ENCODE measurements around the gene CLRN3.

Gene CLRN3

DNA sequence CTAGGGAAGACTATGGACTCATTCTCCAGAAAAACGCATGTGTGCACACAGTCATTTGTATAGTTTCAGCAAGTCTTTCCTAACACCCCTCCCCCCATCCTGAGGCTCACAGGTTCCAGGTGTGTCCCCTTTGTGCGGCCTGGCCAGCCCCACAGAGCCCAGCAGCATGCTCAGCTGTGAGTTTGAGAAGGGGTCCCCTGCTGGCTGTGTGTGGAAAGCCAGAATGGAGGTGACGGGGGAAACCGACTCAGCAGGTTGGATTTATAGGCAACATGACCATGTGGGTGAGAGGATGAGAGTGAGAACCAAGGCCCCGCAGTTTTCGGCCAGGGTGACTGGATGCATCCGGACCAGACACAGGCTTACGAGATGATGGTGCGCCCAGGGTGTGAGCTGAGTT lies 24.1 kb upstream of the CLRN3 start:
- no peak overlapping the region for H2BK120ac ChIP-seq (ENCODE audit: low read depth, low read length)
- H2BK15ac ChIP-seq (ENCODE audit: low read length), result no peak overlapping the region
- H2AFZ ChIP-seq (ENCODE audit: low read length), result no peak overlapping the region
- no peak overlapping the region for H3K9ac ChIP-seq (ENCODE audit: low read depth, low read length, poor library complexity)
- no peak overlapping the region for H4K8ac ChIP-seq (ENCODE audit: low read depth, low read length)
- DNase-seq (ENCODE audit: low spot score), result no peak
- no peak overlapping the region for H2BK12ac ChIP-seq (ENCODE audit: low read length)
- no peaks in the 10 kb centered on the region for H3K79me1 ChIP-seq (ENCODE audit: low read depth, low read length)
- H3K4me3 ChIP-seq (ENCODE audit: low read length in 2 of 2), result no peak overlapping the region
- no CpG with 5 or more reads among the region's 9 CpGs for WGBS, 2 donors (ENCODE audit: extremely low coverage in 2 of 2, insufficient read length in 2 of 2, insufficient replicate concordance in 1 of 2)
- H3K9me3 ChIP-seq (replicated peaks in 1 of 2; ENCODE audit: control insufficient read depth in 2 of 2, insufficient read depth in 1 of 2, low read depth in 1 of 2, low read length in 2 of 2), result no peaks in the 10 kb centered on the region
- H3K4me1 ChIP-seq (ENCODE audit: control insufficient read depth in 2 of 2, insufficient read depth in 1 of 2, low read depth in 1 of 2, low read length in 2 of 2), result no peaks in the 10 kb centered on the region
- H3K27me3 ChIP-seq (ENCODE audit: control insufficient read depth in 3 of 3, insufficient read depth in 3 of 3, low read depth in 1 of 3, low read length in 3 of 3), result no peaks in the 10 kb centered on the region
- H2AK5ac ChIP-seq (ENCODE audit: low read depth, low read length), result no peak overlapping the region
- no peak overlapping the region for H3K14ac ChIP-seq (ENCODE audit: low read length)
- H4K91ac ChIP-seq (ENCODE audit: low read depth, low read length, poor library complexity), result no peak overlapping the region
- H3K18ac ChIP-seq (ENCODE audit: low read length), result no peak overlapping the region
- H3K36me3 ChIP-seq (replicated peaks in 1 of 2; ENCODE audit: control insufficient read depth in 2 of 2, insufficient read depth in 2 of 2, low read length in 2 of 2), result no peaks in the 10 kb centered on the region
- H3K27ac ChIP-seq (replicated peaks; ENCODE audit: low read length), result no peak overlapping the region
- no peak overlapping the region for H2BK5ac ChIP-seq (ENCODE audit: low read length)
- H3K4me2 ChIP-seq (ENCODE audit: insufficient read depth, low read length, poor library complexity, severe bottlenecking), result no peak overlapping the region
- no peak overlapping the region for H3K4ac ChIP-seq (ENCODE audit: low read length)
- H3K23ac ChIP-seq (ENCODE audit: low read depth, low read length, poor library complexity), result no peak overlapping the region

DNA sequence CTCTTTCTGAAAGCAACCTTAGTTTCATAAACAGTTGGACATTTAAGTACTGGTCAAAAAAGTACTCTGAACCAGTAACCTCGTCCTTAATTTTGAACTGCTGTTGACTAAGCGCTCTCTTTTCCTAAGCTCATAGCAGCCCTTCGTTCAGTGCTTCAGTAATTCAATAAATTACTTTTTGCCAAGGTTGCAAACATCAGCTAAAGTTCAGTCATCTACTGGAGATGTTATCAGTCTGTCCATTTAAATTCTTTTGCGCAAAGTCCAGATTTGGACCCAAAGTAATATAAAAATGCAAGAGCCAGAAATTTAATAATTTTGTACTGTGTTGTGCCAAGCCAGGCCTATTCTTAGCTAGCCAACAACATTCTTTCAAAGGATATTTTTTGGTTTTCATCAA lies 22.6 kb upstream of the CLRN3 start:
- H2BK12ac ChIP-seq (ENCODE audit: low read length), result no peak overlapping the region
- no peaks in the 10 kb centered on the region for H3K27me3 ChIP-seq (ENCODE audit: control insufficient read depth in 3 of 3, insufficient read depth in 3 of 3, low read depth in 1 of 3, low read length in 3 of 3)
- no peak overlapping the region for H3K18ac ChIP-seq (ENCODE audit: low read length)
- H2BK15ac ChIP-seq (ENCODE audit: low read length), result no peak overlapping the region
- no peak for DNase-seq (ENCODE audit: low spot score)
- no peaks in the 10 kb centered on the region for H3K79me1 ChIP-seq (ENCODE audit: low read depth, low read length)
- H3K9ac ChIP-seq (ENCODE audit: low read depth, low read length, poor library complexity), result no peak overlapping the region
- no peak overlapping the region for H2AK5ac ChIP-seq (ENCODE audit: low read depth, low read length)
- H2BK5ac ChIP-seq (ENCODE audit: low read length), result no peak overlapping the region
- H3K23ac ChIP-seq (ENCODE audit: low read depth, low read length, poor library complexity), result no peak overlapping the region
- H4K91ac ChIP-seq (ENCODE audit: low read depth, low read length, poor library complexity), result no peak overlapping the region
- H4K8ac ChIP-seq (ENCODE audit: low read depth, low read length), result no peak overlapping the region
- no peaks in the 10 kb centered on the region for H3K9me3 ChIP-seq (replicated peaks in 1 of 2; ENCODE audit: control insufficient read depth in 2 of 2, insufficient read depth in 1 of 2, low read depth in 1 of 2, low read length in 2 of 2)
- H3K4me3 ChIP-seq (ENCODE audit: low read length in 2 of 2), result no peak overlapping the region
- H2AFZ ChIP-seq (ENCODE audit: low read length), result no peak overlapping the region
- no peak overlapping the region for H3K4me2 ChIP-seq (ENCODE audit: insufficient read depth, low read length, poor library complexity, severe bottlenecking)
- H2BK120ac ChIP-seq (ENCODE audit: low read depth, low read length), result no peak overlapping the region
- no CpG with 5 or more reads among the region's 4 CpGs for WGBS, 2 donors (ENCODE audit: extremely low coverage in 2 of 2, insufficient read length in 2 of 2, insufficient replicate concordance in 1 of 2)
- H3K4me1 ChIP-seq (ENCODE audit: control insufficient read depth in 2 of 2, insufficient read depth in 1 of 2, low read depth in 1 of 2, low read length in 2 of 2), result no peaks in the 10 kb centered on the region
- no peak overlapping the region for H3K4ac ChIP-seq (ENCODE audit: low read length)
- no peak overlapping the region for H3K14ac ChIP-seq (ENCODE audit: low read length)
- H3K36me3 ChIP-seq (replicated peaks in 1 of 2; ENCODE audit: control insufficient read depth in 2 of 2, insufficient read depth in 2 of 2, low read length in 2 of 2), result no peaks in the 10 kb centered on the region
- H3K27ac ChIP-seq (replicated peaks; ENCODE audit: low read length), result no peak overlapping the region

DNA sequence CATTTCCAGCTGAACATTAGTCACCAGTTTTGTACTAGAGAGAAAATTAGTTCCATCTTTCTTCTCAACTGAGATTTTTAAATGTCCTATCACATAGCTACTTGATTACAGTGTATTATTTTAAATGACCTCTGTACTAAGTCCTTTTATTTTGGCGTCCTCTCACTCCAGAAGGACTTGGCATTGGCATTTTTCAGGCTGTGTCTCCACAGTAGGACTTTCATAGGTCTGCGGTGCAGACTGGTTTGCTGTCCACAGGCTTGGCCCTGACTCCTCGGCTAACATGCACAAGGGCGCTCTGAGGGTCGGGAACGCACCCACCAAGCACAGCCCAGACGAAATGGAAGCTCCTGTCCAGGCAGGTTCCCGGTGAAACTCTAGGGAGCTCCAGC lies 20.6 kb upstream of the CLRN3 start:
- DNase-seq (ENCODE audit: low spot score), result no peak
- H3K79me1 ChIP-seq (ENCODE audit: low read depth, low read length), result no peaks in the 10 kb centered on the region
- no peak overlapping the region for H3K9ac ChIP-seq (ENCODE audit: low read depth, low read length, poor library complexity)
- no peak overlapping the region for H3K27ac ChIP-seq (replicated peaks; ENCODE audit: low read length)
- peaks cover 0 to 14% (median 5%) of the 10 kb centered on the region in 3 experiments for H3K27me3 ChIP-seq (ENCODE audit: control insufficient read depth in 3 of 3, insufficient read depth in 3 of 3, low read depth in 1 of 3, low read length in 3 of 3)
- H3K36me3 ChIP-seq (replicated peaks in 1 of 2; ENCODE audit: control insufficient read depth in 2 of 2, insufficient read depth in 2 of 2, low read length in 2 of 2), result no peaks in the 10 kb centered on the region
- no peak overlapping the region for H3K14ac ChIP-seq (ENCODE audit: low read length)
- peak overlapping the region; percentile 69 for H3K18ac ChIP-seq (ENCODE audit: low read length)
- no CpG with 5 or more reads among the region's 8 CpGs for WGBS, 2 donors (ENCODE audit: extremely low coverage in 2 of 2, insufficient read length in 2 of 2, insufficient replicate concordance in 1 of 2)
- no peak overlapping the region for H2BK120ac ChIP-seq (ENCODE audit: low read depth, low read length)
- no peak overlapping the region for H3K4ac ChIP-seq (ENCODE audit: low read length)
- H4K8ac ChIP-seq (ENCODE audit: low read depth, low read length), result no peak overlapping the region
- no peak overlapping the region for H4K91ac ChIP-seq (ENCODE audit: low read depth, low read length, poor library complexity)
- no peak overlapping the region for H3K23ac ChIP-seq (ENCODE audit: low read depth, low read length, poor library complexity)
- H2AK5ac ChIP-seq (ENCODE audit: low read depth, low read length), result no peak overlapping the region
- no peak overlapping the region for H2BK5ac ChIP-seq (ENCODE audit: low read length)
- no peak overlapping the region for H2AFZ ChIP-seq (ENCODE audit: low read length)
- H3K9me3 ChIP-seq (replicated peaks in 1 of 2; ENCODE audit: control insufficient read depth in 2 of 2, insufficient read depth in 1 of 2, low read depth in 1 of 2, low read length in 2 of 2), result no peaks in the 10 kb centered on the region
- no peak overlapping the region for H2BK12ac ChIP-seq (ENCODE audit: low read length)
- H3K4me3 ChIP-seq (ENCODE audit: low read length in 2 of 2), result no peak overlapping the region
- no peak overlapping the region for H3K4me2 ChIP-seq (ENCODE audit: insufficient read depth, low read length, poor library complexity, severe bottlenecking)
- peaks cover 0 to 3% of the 10 kb centered on the region in 2 donors for H3K4me1 ChIP-seq (ENCODE audit: control insufficient read depth in 2 of 2, insufficient read depth in 1 of 2, low read depth in 1 of 2, low read length in 2 of 2)
- no peak overlapping the region for H2BK15ac ChIP-seq (ENCODE audit: low read length)

DNA sequence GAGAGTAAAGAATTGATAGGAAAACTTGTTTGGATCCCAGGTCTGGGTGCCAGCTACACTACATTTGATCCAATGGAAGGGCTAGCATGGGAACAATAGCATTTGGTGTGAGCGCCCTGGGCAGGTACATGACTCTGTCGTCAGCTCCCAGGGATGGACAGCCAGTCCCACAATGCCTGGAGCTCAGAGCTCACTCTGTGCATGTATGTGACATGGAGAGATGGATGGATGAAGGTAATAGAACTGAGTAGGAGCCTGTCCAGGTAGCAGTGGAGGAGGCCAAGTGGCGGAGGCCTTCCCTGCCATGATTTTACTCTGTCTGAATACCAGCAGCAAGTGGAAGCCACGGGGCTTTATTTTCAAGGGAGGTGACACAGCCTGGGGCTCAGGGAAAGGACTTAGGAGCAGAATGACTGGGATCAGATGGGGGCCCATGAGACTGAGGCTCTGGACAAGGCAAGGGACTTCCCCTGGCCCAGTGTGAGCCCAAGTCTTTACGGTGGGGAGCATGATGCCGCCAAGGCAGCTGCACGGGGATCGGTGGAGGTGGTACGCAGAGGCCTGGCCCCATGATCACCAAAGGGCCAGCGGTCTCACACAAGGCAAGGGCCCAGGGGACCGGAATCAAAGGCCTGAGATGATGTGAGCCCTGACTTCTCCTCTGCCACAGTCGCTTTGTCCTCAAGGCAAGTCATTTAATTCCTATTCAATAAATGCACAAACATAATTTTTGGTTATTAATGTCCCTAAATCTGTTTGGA lies 20.0 kb upstream of the CLRN3 start:
- peak overlapping the region; percentile 30 for H2BK120ac ChIP-seq (ENCODE audit: low read depth, low read length)
- whole genome bisulfite sequencing, 2 donors (ENCODE audit: extremely low coverage in 2 of 2, insufficient read length in 2 of 2, insufficient replicate concordance in 1 of 2), result no CpG with 5 or more reads among the region's 12 CpGs
- H3K9me3 ChIP-seq (replicated peaks in 1 of 2; ENCODE audit: control insufficient read depth in 2 of 2, insufficient read depth in 1 of 2, low read depth in 1 of 2, low read length in 2 of 2), result no peaks in the 10 kb centered on the region
- no peak overlapping the region for H3K4ac ChIP-seq (ENCODE audit: low read length)
- peak overlapping the region; percentile 59 for H3K18ac ChIP-seq (ENCODE audit: low read length)
- H3K4me1 ChIP-seq (ENCODE audit: control insufficient read depth in 2 of 2, insufficient read depth in 1 of 2, low read depth in 1 of 2, low read length in 2 of 2), result peaks cover 0 to 3% of the 10 kb centered on the region in 2 donors
- no peak overlapping the region for H2BK5ac ChIP-seq (ENCODE audit: low read length)
- peak overlapping the region; percentile 68 for H3K23ac ChIP-seq (ENCODE audit: low read depth, low read length, poor library complexity)
- H2BK15ac ChIP-seq (ENCODE audit: low read length), result no peak overlapping the region
- no peak overlapping the region for H3K4me3 ChIP-seq (ENCODE audit: low read length in 2 of 2)
- no peak overlapping the region for H3K27ac ChIP-seq (replicated peaks; ENCODE audit: low read length)
- H4K91ac ChIP-seq (ENCODE audit: low read depth, low read length, poor library complexity), result no peak overlapping the region
- DNase-seq (ENCODE audit: low spot score), result no peak
- no peaks in the 10 kb centered on the region for H3K79me1 ChIP-seq (ENCODE audit: low read depth, low read length)
- peak overlapping the region; percentile 28 for H3K14ac ChIP-seq (ENCODE audit: low read length)
- no peak overlapping the region for H2BK12ac ChIP-seq (ENCODE audit: low read length)
- H3K4me2 ChIP-seq (ENCODE audit: insufficient read depth, low read length, poor library complexity, severe bottlenecking), result no peak overlapping the region
- no peak overlapping the region for H4K8ac ChIP-seq (ENCODE audit: low read depth, low read length)
- no peak overlapping the region for H2AK5ac ChIP-seq (ENCODE audit: low read depth, low read length)
- H3K9ac ChIP-seq (ENCODE audit: low read depth, low read length, poor library complexity), result peak overlapping the region; percentile 12
- H2AFZ ChIP-seq (ENCODE audit: low read length), result no peak overlapping the region
- H3K27me3 ChIP-seq (ENCODE audit: control insufficient read depth in 3 of 3, insufficient read depth in 3 of 3, low read depth in 1 of 3, low read length in 3 of 3), result peaks cover under 1 to 20% (median 10%) of the 10 kb centered on the region in 3 experiments
- no peaks in the 10 kb centered on the region for H3K36me3 ChIP-seq (replicated peaks in 1 of 2; ENCODE audit: control insufficient read depth in 2 of 2, insufficient read depth in 2 of 2, low read length in 2 of 2)
